GM23338 (cell line): ENCODE data around the gene MS4A15.

Experiments used
- CREB1 ChIP-seq: fragments of 250-450 bp; sonication (Bioruptor Pico); IDR thresholded peaks from 2 replicates; pipeline ENCODE4 v1.5.0; 2020; ENCODE audit warnings: low read depth, mild to moderate bottlenecking, moderate library complexity
- CTCF ChIP-seq, 2 experiments: fragments of 200-600 bp in 1 of 2; sonication (generic) in 1 of 2; conservative IDR thresholded peaks; 2 replicates each; pipeline versions ENCODE4 v1.5.1 to v1.6.1; 2016 to 2017; ENCODE audit warnings: antibody characterized with exemption in 2 of 2, low read depth in 2 of 2, mild to moderate bottlenecking in 2 of 2, moderate library complexity in 1 of 2
- EZH2 ChIP-seq: fragments of 200-600 bp; sonication (generic); IDR thresholded peaks from one replicate; pipeline ENCODE4 v1.8.0; 2017; ENCODE audit warnings: antibody characterized with exemption, mild to moderate bottlenecking, low read depth; ENCODE audit not compliant: unreplicated experiment
- EZH2phosphoT487 ChIP-seq: fragments of 200-600 bp; sonication (generic); IDR thresholded peaks from one replicate; pipeline ENCODE4 v1.8.1; 2018; ENCODE audit warnings: antibody characterized with exemption; ENCODE audit not compliant: unreplicated experiment
- JUNB ChIP-seq: IDR thresholded peaks from one replicate; pipeline ENCODE4 v1.6.1; 2016; ENCODE audit warnings: antibody characterized with exemption; ENCODE audit not compliant: unreplicated experiment
- NANOG ChIP-seq: IDR thresholded peaks from 2 replicates; pipeline ENCODE4 v1.6.1; 2016; ENCODE audit warnings: antibody characterized with exemption, borderline replicate concordance
- POLR2AphosphoS5 ChIP-seq: IDR thresholded peaks from 2 replicates; pipeline ENCODE4 v1.6.1; 2016; ENCODE audit warnings: antibody characterized with exemption, low read depth
- STAT1 ChIP-seq: IDR thresholded peaks from one replicate; pipeline ENCODE4 v1.6.1; 2016; ENCODE audit warnings: antibody characterized with exemption; ENCODE audit not compliant: unreplicated experiment
- ZNF114 ChIP-seq: fragments of 250-450 bp; sonication (Bioruptor Pico); IDR thresholded peaks from 2 replicates; pipeline ENCODE4 v1.5.0; 2020; ENCODE audit warnings: mild to moderate bottlenecking, moderate library complexity
- ZNF331 ChIP-seq: fragments of 250-450 bp; sonication (Bioruptor Pico); IDR thresholded peaks from 2 replicates; pipeline ENCODE4 v1.5.0; 2020; ENCODE audit warnings: low read depth, mild to moderate bottlenecking, moderate library complexity
- TF ChIP-seq, protein P1 (sequence below): IDR thresholded peaks from one replicate; pipeline ENCODE4 v1.6.1; 2018; ENCODE audit warnings: antibody characterized with exemption; ENCODE audit not compliant: unreplicated experiment
- TF ChIP-seq, protein P2 (sequence below): IDR thresholded peaks from 2 replicates; pipeline ENCODE4 v1.6.1; 2016; ENCODE audit warnings: antibody characterized with exemption
- TF ChIP-seq, protein P3 (sequence below): fragments of 250-450 bp; sonication (Bioruptor Pico); IDR thresholded peaks from 2 replicates; pipeline ENCODE4 v1.5.0; 2020; ENCODE audit warnings: mild to moderate bottlenecking, moderate library complexity

DNA sequence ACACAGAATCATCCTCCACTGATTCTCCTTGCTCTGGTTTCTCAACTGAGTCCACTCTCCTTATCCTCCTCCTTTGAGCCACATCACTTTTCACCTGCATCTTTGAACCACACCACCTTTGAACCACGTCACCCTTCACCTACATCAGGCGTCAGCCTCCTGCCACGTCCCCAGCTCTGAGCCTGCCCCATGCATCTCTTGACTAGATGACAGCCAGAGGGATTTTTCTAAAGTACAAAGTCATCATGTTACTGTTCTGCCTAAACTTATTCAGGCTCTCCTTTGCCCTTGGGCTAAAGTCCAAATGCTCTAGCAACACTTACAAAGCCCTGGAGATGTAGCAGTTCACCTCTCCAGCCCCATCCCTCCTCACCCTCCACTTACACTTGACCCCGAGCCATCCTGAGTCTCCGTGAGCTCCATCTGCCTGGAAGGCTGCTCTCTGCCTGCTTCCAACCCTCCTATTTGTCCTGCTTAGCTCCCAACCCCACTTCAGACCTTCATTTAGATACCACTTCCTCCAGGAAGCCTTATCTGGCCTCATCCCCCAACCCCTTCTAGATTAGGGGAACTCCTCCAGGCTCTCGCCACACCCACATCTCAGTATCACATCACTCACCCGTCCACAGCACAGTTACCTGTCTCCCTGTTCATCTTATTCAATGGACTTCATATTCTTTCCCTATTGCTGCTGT lies 24.8 kb downstream of the MS4A15 start:
- no peak for TF ChIP-seq CTCF (conservative IDR thresholded peaks at IDR 0.05; ENCODE audit: low read depth in 2 of 2)
- TF ChIP-seq EZH2, result no peak
- no peak for TF ChIP-seq POLR2AphosphoS5
- no peak for TF ChIP-seq ZNF114 (CRISPR knock-in tag)
- TF ChIP-seq, protein P1, sequence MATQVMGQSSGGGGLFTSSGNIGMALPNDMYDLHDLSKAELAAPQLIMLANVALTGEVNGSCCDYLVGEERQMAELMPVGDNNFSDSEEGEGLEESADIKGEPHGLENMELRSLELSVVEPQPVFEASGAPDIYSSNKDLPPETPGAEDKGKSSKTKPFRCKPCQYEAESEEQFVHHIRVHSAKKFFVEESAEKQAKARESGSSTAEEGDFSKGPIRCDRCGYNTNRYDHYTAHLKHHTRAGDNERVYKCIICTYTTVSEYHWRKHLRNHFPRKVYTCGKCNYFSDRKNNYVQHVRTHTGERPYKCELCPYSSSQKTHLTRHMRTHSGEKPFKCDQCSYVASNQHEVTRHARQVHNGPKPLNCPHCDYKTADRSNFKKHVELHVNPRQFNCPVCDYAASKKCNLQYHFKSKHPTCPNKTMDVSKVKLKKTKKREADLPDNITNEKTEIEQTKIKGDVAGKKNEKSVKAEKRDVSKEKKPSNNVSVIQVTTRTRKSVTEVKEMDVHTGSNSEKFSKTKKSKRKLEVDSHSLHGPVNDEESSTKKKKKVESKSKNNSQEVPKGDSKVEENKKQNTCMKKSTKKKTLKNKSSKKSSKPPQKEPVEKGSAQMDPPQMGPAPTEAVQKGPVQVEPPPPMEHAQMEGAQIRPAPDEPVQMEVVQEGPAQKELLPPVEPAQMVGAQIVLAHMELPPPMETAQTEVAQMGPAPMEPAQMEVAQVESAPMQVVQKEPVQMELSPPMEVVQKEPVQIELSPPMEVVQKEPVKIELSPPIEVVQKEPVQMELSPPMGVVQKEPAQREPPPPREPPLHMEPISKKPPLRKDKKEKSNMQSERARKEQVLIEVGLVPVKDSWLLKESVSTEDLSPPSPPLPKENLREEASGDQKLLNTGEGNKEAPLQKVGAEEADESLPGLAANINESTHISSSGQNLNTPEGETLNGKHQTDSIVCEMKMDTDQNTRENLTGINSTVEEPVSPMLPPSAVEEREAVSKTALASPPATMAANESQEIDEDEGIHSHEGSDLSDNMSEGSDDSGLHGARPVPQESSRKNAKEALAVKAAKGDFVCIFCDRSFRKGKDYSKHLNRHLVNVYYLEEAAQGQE, result no peak
- no peak for TF ChIP-seq EZH2phosphoT487
- no peak for TF ChIP-seq JUNB
- TF ChIP-seq CREB1 (CRISPR knock-in tag), result no peak
- no peak for TF ChIP-seq STAT1
- no peak for TF ChIP-seq NANOG
- TF ChIP-seq, protein P2, sequence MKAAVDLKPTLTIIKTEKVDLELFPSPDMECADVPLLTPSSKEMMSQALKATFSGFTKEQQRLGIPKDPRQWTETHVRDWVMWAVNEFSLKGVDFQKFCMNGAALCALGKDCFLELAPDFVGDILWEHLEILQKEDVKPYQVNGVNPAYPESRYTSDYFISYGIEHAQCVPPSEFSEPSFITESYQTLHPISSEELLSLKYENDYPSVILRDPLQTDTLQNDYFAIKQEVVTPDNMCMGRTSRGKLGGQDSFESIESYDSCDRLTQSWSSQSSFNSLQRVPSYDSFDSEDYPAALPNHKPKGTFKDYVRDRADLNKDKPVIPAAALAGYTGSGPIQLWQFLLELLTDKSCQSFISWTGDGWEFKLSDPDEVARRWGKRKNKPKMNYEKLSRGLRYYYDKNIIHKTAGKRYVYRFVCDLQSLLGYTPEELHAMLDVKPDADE, result no peak
- TF ChIP-seq ZNF331, result no peak
- TF ChIP-seq, protein P3, sequence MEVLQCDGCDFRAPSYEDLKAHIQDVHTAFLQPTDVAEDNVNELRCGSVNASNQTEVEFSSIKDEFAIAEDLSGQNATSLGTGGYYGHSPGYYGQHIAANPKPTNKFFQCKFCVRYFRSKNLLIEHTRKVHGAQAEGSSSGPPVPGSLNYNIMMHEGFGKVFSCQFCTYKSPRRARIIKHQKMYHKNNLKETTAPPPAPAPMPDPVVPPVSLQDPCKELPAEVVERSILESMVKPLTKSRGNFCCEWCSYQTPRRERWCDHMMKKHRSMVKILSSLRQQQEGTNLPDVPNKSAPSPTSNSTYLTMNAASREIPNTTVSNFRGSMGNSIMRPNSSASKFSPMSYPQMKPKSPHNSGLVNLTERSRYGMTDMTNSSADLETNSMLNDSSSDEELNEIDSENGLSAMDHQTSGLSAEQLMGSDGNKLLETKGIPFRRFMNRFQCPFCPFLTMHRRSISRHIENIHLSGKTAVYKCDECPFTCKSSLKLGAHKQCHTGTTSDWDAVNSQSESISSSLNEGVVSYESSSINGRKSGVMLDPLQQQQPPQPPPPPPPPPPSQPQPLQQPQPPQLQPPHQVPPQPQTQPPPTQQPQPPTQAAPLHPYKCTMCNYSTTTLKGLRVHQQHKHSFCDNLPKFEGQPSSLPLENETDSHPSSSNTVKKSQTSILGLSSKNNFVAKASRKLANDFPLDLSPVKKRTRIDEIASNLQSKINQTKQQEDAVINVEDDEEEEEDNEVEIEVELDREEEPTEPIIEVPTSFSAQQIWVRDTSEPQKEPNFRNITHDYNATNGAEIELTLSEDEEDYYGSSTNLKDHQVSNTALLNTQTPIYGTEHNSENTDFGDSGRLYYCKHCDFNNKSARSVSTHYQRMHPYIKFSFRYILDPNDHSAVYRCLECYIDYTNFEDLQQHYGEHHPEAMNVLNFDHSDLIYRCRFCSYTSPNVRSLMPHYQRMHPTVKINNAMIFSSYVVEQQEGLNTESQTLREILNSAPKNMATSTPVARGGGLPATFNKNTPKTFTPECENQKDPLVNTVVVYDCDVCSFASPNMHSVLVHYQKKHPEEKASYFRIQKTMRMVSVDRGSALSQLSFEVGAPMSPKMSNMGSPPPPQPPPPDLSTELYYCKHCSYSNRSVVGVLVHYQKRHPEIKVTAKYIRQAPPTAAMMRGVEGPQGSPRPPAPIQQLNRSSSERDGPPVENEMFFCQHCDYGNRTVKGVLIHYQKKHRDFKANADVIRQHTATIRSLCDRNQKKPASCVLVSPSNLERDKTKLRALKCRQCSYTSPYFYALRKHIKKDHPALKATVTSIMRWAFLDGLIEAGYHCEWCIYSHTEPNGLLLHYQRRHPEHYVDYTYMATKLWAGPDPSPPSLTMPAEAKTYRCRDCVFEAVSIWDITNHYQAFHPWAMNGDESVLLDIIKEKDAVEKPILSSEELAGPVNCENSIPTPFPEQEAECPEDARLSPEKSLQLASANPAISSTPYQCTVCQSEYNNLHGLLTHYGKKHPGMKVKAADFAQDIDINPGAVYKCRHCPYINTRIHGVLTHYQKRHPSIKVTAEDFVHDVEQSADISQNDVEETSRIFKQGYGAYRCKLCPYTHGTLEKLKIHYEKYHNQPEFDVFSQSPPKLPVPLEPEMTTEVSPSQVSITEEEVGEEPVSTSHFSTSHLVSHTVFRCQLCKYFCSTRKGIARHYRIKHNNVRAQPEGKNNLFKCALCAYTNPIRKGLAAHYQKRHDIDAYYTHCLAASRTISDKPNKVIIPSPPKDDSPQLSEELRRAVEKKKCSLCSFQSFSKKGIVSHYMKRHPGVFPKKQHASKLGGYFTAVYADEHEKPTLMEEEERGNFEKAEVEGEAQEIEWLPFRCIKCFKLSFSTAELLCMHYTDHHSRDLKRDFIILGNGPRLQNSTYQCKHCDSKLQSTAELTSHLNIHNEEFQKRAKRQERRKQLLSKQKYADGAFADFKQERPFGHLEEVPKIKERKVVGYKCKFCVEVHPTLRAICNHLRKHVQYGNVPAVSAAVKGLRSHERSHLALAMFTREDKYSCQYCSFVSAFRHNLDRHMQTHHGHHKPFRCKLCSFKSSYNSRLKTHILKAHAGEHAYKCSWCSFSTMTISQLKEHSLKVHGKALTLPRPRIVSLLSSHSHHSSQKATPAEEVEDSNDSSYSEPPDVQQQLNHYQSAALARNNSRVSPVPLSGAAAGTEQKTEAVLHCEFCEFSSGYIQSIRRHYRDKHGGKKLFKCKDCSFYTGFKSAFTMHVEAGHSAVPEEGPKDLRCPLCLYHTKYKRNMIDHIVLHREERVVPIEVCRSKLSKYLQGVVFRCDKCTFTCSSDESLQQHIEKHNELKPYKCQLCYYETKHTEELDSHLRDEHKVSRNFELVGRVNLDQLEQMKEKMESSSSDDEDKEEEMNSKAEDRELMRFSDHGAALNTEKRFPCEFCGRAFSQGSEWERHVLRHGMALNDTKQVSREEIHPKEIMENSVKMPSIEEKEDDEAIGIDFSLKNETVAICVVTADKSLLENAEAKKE (CRISPR knock-in tag), result no peak
